ENCODE data around the gene DHDDS.

DHDDS gene

DNA sequence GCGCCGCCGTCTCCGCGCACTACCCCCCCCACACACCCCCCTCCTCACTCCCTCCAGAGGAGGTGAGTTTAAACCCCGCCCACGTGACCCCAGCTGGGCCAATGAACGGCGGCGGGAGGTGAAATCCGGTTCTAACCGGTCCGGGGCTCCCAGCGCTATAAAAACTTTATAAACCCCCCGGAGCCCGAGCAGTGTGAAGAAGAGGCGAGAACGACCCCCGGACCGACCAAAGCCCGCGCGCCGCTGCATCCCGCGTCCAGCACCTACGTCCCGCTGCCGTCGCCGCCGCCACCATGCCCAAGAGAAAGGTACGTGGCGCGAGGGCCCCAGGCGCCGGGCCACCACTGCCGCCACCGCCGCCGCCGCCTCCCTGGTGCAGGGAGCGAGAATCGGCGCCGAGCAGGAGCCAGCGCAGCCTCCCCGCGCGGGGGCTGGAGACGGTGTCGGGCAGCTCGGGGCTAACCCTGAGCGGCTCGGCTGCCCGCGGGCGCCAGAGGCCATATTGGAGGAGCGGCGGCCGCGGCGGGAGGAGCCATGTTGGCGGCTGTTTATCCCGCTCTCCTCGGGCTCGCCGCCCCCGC is 40.3 kb downstream of the DHDDS start, which contains the start of gene HMGN2:
HMGN2 (plus strand) TSS at position 121 of the 581 bp plus-strand sequence; CDS start at position 294, 173 bp downstream.
- TF ChIP-seq, protein P1, sequence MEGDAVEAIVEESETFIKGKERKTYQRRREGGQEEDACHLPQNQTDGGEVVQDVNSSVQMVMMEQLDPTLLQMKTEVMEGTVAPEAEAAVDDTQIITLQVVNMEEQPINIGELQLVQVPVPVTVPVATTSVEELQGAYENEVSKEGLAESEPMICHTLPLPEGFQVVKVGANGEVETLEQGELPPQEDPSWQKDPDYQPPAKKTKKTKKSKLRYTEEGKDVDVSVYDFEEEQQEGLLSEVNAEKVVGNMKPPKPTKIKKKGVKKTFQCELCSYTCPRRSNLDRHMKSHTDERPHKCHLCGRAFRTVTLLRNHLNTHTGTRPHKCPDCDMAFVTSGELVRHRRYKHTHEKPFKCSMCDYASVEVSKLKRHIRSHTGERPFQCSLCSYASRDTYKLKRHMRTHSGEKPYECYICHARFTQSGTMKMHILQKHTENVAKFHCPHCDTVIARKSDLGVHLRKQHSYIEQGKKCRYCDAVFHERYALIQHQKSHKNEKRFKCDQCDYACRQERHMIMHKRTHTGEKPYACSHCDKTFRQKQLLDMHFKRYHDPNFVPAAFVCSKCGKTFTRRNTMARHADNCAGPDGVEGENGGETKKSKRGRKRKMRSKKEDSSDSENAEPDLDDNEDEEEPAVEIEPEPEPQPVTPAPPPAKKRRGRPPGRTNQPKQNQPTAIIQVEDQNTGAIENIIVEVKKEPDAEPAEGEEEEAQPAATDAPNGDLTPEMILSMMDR (IDR thresholded peaks at IDR 0.05) = no peak

DNA sequence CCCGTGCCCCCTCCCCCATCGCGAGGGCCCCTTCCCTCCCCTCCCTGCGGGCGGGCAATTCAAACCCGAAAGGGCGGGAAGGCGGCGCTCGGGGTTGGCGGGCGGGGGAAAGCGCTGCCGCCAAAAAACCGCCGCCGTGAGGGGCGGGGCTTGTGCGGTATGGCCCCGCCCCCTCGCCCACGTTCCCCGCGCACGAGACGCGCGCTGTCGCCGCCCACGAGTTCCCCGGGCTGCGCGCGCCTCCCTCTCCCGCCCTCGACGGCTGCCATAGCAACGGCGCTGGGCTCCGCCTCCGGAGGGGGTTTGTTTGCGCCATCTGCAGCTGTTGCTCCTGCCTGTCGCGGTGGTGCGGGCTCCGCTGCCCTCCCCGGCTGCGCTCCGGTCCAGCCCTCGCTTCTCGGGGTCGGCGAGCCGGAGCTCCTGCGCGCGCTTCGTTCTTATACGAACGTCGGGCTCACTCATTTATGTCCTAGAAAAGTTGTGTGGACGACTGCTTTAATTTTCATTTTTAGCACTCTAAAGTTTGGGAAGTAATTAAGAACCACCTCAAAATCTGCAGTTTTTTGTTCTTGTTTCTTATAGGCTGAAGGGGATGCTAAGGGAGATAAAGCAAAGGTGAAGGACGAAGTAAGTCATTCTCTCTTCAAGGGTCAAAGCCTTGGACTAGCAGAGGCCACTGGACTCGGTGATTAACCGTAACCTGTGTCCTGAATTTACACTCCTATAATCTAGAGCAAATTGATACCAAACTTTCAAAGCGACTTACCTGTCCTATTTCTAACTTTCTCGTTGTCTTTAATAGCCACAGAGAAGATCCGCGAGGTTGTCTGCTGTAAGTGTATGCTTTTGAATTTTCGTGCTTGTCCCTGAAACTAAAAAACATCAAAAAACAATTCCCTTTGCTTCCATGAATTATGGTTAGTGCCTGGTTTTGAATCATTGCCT is 41.1 kb downstream of the DHDDS start:
- TF ChIP-seq, protein P1 (IDR thresholded peaks at IDR 0.05) = no peak

DNA sequence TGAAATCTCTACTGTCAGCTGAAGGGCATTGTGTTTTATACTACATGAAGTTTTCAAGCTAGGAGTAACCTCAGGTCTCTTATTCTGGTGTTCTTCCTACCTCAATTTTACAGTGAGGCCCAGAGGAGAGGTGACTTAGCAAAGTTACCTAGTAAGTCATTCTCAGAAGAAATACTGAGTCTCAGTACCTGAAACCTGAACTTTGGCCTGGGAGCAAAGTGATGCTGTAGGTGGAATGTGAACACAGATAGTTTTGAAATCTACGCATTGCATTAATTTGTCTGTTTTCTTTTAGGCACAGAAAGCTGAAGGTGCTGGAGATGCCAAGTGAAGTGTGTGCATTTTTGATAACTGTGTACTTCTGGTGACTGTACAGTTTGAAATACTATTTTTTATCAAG is 42.7 kb downstream of the DHDDS start:
- TF ChIP-seq, protein P1 (IDR thresholded peaks at IDR 0.05) = no peak

DNA sequence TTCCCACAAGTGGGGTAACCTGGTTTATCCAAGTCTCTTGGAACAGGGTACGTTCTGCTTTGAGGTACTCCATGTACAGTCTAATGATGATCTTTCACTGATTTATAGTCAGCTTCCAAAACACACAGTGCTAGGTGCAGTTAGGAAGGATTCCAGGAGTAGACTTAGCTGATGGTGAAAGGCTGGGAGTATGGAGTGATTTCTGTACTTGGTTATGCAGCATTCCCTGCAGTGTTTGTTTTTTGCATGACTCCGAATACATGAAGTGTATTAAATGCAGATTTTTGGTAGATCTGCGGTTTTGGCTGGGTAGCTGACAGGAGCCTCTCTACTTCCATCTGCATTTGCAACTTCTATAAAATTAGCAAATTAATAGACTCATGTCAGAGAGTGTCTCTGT is 43.9 kb downstream of the DHDDS start:
- TF ChIP-seq, protein P1 (IDR thresholded peaks at IDR 0.05) = no peak

GRCh38 chr1:26476958-26477357 is 44.8 kb downstream of the DHDDS start:
- TF ChIP-seq, protein P1 (IDR thresholded peaks at IDR 0.05) = no peak

- TF ChIP-seq, protein P1 (IDR thresholded peaks at IDR 0.05) = no peak
These were observed 45.5 kb downstream of the DHDDS start for GRCh38 chr1:26477446-26478152.

GRCh38 chr1:26478159-26478558 is 46.0 kb downstream of the DHDDS start:
- TF ChIP-seq, protein P1 (IDR thresholded peaks at IDR 0.05) = no peak
